ENCODE data around the gene TMEFF1. TPM values are rescaled to one million over a fixed set of nuclear protein-coding genes. Genes with fewer than 3 reads are reported as not detected.

TMEFF1 gene
- total RNA-seq, 4 donors from 2014 or later: 2.0 to 10.4 (median 4.8) TPM

DNA sequence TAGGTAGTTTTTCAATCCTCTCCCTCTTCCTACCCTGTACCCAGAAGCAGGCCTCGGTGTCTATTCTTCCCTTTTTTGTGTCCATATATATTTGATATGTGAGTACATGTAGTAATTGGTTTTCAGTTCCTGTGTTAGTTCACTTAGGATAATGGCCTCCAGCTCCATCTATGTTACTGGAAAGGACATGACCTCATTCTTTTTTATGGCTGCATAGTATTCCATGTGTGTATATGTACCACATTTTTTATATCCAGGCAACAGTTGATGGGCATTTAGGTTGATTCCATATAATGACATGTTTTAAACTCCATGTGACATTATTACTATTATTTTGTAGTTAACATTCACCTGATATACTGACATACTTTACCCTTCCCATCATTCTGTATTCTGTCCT lies 154.0 kb downstream of the TMEFF1 start:
- H3K4me3 ChIP-seq (replicated peaks in 1 of 3): no peak overlapping the region
- WGBS, 2 donors: 95 to 96% methylated on average over 1 of the region's 1 CpG
- intact Hi-C loops (cut with DNase I): no loop called here
- no peaks in the 10 kb centered on the region for H3K27me3 ChIP-seq
- H3K36me3 ChIP-seq: no peaks in the 10 kb centered on the region
- H3K4me1 ChIP-seq: no peaks in the 10 kb centered on the region
- H3K9me3 ChIP-seq: no peaks in the 10 kb centered on the region
- H3K27ac ChIP-seq: no peak overlapping the region
- TF ChIP-seq CTCF (IDR thresholded peaks at IDR 0.05) (no peak), POLR2A (IDR thresholded peaks at IDR 0.05) (no peak)
- DNase-seq: no peak

Other genes starting within 250 kb of the TMEFF1 start
- 10 to 100 TPM; 18.8 to 25.1 (median 23.4) TPM for gene TEX10, start 120.2 kb upstream of the TMEFF1 start, total RNA-seq
- 10 to 100 TPM; 39.2 to 48.2 (median 44.3) TPM for gene MSANTD3, start 46.0 kb upstream of the TMEFF1 start, total RNA-seq
- 1 to 10 TPM; 1.0 to 4.2 (median 1.6) TPM for gene CAVIN4, start 104.9 kb downstream of the TMEFF1 start, total RNA-seq

Data from thyroid gland (tissue), 4 donors.